ENCODE data around the gene CYTH1.

CYTH1 gene

DNA sequence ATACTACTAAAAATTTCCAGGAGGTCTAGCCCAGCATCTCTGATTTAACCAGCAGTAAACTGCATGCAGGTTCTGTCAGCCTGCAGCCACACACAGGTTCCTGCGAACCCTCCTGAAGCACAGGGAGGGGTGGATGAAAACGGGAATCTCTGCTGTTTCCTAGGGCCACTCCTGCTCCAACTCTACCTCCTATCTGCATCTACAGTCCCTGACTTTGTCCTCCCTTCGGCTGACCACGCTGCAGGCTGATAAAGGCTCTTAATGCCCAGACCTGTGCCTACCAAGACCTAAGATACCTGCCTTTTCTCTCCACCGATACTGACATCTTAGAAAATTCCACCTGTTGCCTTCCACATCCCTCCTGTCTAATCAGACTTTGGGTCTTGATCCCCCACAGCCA is 50.2 kb downstream of the CYTH1 start:
- no peak for DNase-seq

DNA sequence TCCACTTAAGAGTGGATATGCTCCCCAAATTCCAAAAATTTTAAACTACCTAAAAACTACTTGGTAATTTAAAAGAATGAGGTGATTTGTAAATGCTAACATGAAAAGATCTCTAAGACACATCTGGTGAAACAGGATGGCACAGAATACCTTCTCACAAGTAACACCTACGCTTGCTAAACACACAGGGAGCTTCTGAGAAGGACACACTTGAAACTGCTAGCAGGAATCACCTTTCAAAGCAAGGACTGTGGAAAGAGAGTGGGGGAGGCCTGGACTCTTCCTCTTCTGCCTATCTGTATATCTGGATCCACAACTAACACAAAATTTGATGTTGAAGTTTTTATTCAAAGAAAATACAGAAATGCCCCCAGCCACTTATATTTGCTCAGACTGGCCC is 52.4 kb downstream of the CYTH1 start:
- DNase-seq = no peak

DNA sequence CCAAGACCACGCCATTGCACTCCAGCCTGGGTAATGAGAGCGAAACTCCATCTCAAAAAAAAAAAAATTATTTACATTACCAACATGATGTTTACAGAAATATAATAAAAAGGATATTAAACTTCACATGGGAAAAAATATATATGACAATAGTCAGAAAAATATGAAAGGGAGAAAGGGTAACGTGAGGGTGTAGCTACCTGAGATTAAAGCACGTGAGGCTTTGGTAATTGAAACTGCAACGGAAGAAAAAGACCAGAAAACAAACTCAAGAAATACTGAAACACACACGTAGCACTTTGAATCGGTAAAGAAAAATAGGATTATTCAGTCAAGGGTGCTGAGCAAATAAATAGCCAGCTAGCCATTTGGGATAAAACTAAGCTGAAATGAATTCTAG is 53.6 kb downstream of the CYTH1 start:
- DNase-seq = no peak

DNA sequence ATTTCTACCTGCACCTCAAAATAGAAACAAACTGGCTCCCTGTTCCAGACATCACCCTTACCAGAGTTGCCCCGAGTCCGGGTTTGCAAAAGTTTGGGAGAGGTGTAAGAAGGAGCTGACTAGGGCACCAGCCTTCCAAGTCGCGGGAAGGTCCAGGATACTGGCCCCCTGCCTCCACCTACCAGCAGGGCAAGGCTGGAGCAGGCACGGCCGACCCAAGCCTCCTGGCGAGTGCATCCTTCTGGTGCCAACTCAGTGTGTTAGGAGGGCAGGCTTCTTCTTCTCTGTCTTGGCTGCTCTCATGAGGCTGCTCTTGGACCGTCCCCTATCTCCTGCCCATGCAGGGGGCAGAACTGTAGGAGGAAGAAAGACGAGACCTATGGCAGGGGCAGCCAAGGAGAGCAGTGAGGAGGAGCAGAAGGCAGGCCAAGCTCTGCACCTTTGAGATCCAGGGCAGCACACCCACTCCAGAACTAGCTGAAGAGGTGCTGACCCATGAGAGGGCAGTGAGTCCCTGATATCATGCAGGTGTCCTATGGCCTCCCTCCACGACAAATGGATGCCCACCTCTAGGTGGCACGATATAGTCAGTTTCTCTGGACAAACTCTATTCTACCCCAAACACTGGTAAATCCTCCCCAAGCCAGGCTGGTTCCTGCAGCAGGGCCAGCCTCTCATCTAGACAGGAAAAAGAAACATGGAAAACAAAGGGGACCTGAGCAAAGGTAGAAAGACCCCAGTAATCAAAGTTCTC is 54.4 kb downstream of the CYTH1 start:
- DNase-seq = no peak

DNA sequence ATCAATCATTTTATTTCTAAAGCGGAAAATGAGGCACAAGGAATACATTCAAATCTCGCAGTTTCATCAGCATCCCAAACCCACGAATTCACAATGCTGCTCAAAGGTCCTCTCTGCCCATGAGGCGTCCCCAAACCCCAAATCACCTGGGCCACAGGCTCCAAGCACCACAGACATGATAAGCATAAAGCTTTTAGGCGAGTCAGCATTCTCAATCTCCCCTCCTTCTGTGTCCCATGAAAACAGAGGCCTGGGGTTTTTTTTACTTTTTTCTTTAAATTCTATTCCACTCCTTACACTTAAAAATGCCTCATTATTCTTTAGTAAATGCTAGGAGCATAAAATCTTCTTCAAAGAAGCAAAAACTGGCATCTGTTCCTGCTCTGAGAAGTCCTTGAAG is 55.0 kb downstream of the CYTH1 start:
- no peak for DNase-seq

DNA sequence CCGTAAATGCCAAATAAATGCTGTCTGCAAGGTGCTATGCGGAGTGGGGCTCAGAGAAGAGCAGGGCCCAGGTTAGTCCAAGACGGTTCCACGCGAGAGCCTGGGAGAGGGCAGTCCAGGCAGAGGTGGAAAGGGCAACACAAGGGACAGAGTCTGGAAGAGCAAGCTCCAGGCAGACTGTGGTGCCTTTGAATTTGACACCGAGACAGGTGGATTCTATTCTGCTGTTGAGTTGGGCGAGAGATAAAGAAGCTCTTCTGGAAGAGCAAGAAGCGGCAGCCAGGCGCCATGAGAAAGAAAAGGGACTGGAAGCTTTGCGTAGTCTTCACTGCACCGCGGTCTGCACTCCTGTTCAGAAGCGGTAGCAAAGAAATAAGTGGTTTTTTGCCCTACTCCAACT is 55.6 kb downstream of the CYTH1 start:
- DNase-seq = no peak

DNA sequence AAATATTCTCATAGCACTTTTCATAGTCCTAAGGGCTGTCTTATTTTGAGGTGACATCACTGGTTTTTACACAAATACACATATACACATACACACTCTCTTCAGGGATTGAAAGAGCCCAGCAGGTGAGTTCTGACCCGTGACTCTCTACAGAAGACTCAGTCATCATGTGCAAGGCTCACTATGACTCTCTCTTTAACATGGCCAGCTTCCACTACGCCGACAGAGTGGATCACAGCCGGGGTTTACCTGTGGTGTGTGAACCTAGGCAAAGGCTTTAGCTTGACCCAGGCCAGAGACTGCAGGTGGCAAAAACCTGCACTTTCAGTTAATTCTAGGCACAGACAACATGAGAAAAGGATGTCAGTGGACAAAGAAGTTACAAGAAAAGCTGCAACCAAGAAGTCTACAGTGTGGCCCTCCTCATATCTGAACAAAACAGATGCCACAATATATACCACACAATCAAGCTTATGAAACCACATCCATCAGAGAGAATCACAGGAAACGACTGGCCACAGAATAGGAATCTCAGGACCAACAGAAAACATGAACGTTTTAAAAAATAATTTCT is 56.5 kb downstream of the CYTH1 start:
- no peak for DNase-seq

DNA sequence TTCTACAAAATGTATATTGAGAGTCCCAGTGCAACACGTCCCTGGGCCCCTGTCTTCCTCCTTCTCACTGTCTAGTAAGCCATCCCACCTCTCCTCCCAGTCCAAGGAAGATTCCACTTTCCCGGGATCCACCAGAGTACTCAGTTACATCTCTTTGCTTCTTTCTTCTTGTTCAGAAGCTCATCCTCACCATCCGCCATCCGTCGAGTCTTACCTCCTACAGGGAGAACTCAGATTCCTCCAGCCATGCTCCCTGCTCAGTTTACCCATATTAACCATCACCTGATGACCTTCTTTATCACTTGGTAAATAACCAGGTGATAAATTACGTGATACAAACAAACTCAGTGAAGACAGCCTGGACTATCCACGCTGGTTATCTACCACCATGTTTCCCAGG is 57.1 kb downstream of the CYTH1 start:
- DNase-seq = no peak

DNA sequence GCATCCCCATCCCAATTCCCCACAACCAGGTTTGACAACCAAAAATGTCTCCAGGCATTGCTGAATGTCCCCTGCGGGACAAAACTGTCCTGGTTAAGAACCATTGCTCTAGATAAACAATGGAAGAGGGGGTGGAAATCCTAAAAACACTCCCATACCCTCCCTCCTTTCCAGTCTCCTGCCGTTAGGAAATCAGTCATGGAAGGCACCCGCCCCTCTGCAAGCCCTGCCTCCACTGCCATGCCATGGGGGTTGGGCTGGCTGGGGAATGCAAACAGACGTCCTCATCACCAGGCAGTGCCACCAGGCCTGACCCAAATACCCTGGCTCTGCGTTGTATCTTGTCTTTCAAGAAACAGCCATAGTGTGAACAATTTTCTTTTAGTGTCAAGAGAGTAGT is 57.5 kb downstream of the CYTH1 start:
- DNase-seq = no peak

DNA sequence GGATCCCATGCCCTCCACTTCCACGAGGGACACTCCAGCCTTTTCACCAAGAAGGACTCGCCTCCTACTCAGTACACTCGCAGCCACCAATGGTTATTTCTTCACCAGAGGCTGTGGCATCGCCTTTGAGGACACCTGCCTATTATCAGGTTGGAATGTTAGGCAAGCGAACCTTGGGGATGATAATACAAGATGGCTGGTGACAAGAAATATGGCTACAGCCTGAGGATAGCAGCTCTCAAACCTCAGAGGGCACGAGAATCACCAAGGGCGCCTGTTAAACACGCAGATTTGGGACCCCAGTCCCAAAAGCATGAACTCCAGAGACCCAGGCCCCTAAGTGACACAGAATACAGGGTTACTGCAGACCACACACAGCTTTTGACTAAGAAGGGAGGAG is 58.1 kb downstream of the CYTH1 start:
- no peak for DNase-seq

DNA sequence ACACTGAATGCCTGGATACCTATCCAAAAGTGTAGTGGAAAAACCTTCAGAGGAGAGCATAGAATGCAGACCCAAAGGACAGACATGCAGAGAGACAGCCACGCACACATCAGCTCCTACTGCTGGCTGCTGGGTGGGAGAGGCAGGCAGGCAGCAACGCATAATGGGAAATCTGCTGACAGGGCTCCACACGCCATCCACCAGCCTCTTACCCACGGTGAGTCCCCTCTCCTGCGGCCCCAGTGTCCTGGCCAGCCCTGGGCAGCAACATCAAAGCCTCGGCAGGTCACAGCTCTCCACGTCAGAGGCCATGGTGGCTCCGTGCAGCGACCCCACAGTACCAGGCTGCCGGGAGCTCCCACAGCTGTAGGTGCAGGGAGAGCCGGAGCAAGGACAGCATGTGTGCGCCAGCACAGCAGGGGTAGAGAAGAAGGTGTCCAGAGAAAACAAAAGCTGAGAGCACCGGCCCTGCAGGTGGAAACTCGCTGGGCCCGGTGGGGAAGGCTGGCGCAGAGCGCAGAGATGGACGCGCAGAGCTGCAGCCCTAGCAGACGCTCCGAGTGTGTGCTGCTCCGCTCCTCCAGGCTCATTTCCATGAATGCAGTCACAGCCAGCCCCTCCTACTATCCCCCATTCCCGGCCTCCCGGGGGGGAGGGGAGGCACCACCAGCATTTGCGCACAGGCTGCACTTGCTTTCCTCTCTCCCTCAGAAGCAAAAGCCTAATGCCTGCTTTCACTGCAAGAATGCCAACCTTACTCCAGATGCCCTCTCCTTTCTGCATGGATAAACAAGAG is 58.9 kb downstream of the CYTH1 start:
- no peak for DNase-seq

DNA sequence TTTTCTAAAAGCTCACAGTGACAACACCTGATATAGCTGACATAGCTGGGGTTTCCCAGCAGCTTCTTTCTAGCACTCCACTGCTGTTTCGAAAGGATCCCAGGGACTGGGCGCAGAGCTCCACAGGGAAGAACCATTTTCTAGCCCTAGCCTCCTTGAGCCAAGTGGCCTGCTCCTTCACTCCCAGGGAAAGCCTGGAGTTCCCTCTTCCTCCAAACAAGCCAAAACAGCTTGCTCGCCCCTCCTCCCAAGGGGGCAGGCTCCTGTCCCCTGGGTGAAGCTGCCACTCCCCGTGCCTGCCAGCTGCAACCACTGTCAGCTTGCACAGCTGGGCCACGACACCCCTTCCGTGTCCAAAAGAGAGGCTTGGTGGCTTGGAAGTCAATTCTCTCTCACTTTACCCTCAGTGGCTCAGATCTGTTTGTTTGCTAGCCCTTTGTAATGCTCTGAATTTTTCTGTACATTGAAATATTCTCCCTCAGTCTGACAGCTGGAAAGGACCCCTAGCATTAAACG is 59.8 kb downstream of the CYTH1 start:
- DNase-seq = no peak

DNA sequence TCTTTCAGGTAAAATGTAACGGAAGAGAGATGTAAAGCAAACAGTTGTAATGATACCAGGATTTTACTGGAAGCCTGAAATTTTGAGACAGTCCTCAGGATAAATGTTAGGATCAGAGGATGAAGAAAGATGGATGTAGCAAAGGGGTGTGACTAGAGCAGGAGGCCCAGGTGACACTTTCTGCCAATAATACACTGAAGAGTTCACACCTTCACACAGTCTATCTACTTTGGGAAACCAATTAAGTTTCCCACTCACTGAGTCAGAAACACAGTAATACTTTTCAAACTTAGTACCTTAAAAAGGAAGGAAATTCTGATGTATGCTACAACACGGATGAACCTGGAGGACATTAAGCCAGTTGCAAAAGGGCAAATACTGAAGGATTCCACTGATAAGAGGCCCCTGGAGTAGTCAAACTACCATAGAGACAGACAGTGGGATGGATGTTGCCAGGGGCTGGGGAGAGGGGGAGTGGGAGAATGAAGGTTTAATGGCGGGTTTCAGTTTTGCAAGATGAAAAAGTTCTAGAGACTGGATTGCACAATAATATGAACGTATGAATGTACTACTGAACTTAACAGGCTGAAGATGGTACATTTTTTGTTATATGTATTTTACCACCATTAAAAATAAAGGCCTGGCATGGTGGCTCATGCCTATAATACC is 62.3 kb downstream of the CYTH1 start:
- DNase-seq = no peak

DNA sequence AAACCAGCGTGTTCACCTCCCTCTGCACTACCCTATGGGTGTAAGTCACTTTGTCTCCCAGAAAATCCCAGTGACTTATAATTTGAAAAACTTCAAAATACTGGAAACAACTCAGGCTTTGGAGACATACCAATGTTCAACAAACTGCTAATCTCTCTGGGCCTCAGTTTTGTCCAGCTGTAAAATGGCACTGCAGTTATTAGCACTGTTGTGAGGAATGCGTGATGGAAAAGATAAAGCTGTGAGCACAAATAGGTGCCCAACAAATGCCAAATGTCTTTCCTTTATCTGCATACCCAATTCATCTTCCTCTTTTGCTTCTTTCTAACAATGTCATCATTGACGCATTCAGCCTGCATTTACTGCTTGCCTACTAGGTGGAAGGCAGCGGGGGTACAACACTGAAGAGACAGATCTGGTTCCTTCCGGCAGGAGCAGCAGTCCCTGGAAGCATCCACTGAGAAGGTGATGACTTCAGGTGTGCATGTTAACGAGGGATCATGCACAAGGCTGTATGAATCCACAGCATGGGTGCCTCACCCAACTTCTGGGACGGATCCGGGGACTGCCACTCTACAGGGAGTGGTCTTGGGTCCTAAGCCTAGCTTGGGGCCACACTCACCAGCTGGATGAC is 63.4 kb downstream of the CYTH1 start:
- DNase-seq = no peak

DNA sequence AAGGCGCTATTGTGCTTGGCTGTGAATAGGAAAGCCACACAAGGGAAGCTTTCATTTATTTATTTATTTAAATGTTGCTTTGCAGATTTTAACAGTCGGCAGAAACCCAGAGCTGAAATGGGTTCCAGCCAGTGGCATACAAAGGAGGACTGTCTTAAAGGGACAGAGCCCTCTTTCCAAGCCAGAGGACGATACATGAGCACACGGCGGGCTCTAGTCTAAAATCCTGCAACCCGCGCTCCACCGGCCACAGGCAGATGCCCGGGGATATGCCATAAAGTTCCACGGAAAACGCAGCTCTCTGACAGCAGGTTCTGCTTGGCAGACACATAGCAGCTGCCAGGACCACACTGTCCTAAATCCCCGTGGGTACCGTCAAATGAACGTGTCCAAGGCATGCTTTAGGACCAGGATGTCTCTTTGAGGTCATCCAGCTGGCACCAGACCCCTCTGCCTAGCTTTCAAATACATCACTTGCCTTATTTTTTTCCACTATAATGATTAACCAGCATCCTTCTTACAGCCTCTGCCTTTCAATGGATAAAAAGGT is 64.6 kb downstream of the CYTH1 start:
- no peak for DNase-seq

DNA sequence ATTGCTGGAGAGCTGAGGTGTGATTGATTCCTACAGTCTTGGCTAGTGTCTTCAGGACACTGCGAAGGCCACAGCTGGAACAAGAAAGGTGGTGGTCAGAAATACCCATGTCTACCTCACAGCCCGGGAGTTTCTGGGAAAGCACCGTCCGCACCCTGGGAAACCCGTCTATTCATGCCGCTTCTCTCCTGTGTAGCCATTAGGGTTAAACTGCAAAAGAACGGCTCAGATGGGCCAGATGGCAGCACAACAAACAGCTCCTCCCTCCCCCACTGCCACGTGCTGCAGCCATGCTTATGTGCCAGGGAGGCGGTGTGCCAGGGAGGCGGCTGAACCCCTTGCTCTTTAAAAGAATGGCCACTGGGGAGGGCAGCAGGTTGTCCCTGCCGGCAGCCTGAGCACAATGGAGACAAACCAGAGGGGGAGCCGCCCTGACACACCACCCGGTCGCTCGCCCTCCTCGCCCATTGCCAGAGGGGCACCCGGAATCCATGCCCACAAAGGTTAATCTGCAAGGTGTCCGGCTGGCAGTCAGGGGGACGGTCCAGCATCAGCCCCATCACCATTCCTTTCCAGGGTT is 65.2 kb downstream of the CYTH1 start:
- DNase-seq = no peak

DNA sequence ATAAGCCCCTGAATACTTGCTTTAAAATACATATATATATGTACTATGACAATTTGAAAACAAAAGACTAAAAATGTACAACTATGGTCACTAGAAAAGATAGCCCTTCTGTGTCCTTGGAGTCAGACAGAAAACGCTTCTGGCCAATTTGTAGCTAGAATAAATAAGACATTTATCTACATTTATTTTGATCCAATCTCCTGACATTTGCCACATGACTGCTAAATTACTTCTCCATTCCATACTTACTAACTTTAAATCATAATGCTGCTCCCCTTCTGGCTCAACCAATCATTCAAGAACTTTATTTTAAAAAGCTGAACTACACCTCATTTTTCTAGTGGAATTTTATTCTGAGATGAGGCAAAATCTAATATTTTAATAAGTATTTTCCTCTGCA is 65.8 kb downstream of the CYTH1 start:
- DNase-seq = no peak

DNA sequence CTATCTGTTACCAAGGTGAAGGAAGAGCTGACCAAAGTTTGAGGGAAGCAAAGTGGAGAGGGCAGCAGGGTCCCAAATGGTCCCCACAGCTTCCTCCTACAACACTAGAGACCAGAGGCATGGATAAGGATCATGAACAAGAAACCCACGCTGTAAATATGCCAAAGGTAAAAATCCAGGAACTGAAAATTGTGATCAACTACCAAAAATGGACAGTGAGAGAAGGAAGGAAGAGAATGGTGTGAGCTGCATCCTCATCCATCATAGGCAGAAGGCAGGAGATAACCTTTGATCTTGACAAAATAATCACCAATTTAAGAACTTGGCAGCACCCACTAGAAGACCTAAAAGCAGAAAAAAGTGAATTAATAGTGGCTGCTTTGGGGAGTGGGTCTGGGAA is 66.2 kb downstream of the CYTH1 start:
- DNase-seq = no peak

DNA sequence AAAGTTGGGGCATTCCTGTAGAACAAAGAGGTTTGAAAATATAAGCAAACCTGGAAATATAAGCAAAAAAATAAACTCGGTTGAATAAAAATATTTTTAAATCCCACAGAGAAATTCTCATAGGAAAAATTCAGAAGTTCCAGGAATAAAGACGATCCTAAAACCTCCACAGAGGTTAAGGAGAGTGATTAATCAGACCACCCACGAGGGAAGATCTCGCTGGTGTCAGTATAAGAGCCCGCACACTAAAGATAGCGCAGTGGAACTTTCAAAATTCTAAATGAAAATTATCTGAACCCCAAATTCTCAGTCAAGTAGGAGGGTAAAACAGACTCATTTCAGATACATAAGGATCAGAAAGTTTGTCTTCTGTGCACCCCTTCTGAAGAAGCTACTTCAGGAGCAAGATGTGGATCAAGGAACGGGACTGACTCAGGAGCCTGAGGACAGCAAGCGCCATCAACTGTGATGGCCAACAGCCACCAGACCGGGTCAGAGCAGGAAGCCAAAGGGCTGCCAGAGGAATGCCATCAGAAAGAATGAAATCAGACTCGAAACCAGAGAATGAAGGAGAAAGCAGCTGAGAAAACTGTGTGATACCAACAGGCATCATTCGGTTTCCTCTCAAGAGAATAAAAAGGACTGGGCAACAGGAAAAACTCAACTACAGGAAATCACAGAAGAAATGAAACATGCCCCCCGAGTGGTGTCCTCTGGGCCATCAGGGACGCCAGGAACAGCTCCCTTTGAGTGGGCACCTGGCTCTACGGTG is 66.9 kb downstream of the CYTH1 start:
- DNase-seq = no peak

DNA sequence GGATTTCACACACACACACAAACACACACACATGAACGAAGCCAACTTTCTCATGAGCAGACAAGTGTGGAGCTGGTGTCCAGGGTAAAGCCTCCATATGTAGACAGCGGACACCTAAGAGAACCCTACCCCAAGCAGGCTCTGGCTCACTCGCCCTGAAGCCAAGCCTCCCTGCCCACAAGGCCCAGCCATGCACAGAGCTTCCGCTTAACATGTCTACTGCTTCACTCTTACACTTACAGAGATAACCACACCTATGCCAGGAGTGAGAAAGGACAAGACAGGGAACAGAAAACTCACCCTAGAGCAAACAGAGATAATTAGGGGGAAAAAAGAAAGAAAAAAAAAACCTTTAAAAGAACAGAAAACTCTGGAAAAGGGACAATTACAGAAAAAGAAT is 67.5 kb downstream of the CYTH1 start:
- DNase-seq = no peak

DNA sequence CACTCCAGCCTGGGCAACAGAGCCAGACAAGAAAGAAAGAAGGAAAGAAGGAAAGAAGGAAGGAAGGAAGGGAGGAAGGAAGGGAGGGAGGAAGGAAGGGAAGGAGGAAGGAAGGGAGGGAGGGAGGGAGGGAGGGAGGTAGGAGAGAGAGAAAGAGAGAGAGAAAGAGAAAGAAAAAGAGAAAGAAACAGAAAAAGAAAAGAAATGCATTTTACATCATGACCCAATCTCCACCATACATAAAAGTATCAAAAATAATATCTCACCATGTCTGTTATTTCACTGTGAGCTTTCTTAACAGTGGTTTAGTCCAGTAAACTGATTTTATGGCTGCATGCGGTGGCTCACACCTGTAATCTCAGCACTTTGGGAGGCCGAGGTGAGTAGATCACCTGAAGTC is 70.0 kb downstream of the CYTH1 start:
- DNase-seq = no peak

DNA sequence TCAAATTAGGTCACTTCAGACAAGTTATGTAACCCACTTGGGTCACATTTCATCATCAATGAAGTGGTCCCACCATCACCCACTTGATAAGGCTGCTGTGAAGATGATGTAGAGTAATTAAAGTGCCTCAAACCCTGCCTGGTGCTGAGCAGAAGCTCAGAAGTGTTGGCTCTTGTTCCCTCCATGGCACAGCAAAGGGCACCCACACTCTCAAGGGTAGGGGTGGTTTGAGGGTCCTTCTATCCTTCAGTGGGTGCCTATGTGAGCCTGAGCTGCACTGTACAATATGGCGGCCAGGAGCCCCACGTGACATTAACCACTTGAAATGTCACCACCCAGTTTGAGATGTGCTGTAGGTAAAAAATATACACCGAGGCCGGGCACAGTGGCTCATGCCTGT is 71.5 kb downstream of the CYTH1 start:
- no peak for DNase-seq

Measured in amniotic stem cell (primary cell).